Stimulated activated naive CD8-positive, alpha-beta T cell treated with anti-CD3 and anti-CD28 coated beads, Interleukin-15, Interleukin-2, amounts not matched to agents 100 ng/mL and 50 ng/mL, for 24 hours (primary cell): ENCODE data around the gene AP2A2.

Source experiments
- H3K27ac Mint-ChIP-seq: one replicate; pipeline ENCODE4 v1.8.0; 2021; ENCODE audit warnings: mild to moderate bottlenecking, mixed read lengths
- H3K27me3 Mint-ChIP-seq: one replicate; pipeline ENCODE4 v1.8.0; 2021; ENCODE audit warnings: mixed read lengths
- H3K36me3 Mint-ChIP-seq: one replicate; pipeline ENCODE4 v1.8.0; 2021; ENCODE audit warnings: low read depth, mixed read lengths
- H3K4me1 Mint-ChIP-seq: one replicate; pipeline ENCODE4 v1.8.0; 2021; ENCODE audit warnings: low read depth, mixed read lengths
- H3K4me3 Mint-ChIP-seq: one replicate; pipeline ENCODE4 v1.8.0; 2021; ENCODE audit warnings: mild to moderate bottlenecking, mixed read lengths
- H3K9me3 Mint-ChIP-seq: one replicate; pipeline ENCODE4 v1.8.0; 2021; ENCODE audit warnings: mixed read lengths

Gene AP2A2

GRCh38 chr11:893008-893654 lies 32.5 kb upstream of the AP2A2 start:
- no peaks in the 10 kb centered on the region for H3K4me1 Mint-ChIP-seq
- H3K36me3 Mint-ChIP-seq = peaks cover 4% of the 10 kb centered on the region
- no peaks in the 10 kb centered on the region for H3K27me3 Mint-ChIP-seq
- no peak overlapping the region for H3K4me3 Mint-ChIP-seq
- H3K27ac Mint-ChIP-seq = no peak overlapping the region
- no peaks in the 10 kb centered on the region for H3K9me3 Mint-ChIP-seq

DNA sequence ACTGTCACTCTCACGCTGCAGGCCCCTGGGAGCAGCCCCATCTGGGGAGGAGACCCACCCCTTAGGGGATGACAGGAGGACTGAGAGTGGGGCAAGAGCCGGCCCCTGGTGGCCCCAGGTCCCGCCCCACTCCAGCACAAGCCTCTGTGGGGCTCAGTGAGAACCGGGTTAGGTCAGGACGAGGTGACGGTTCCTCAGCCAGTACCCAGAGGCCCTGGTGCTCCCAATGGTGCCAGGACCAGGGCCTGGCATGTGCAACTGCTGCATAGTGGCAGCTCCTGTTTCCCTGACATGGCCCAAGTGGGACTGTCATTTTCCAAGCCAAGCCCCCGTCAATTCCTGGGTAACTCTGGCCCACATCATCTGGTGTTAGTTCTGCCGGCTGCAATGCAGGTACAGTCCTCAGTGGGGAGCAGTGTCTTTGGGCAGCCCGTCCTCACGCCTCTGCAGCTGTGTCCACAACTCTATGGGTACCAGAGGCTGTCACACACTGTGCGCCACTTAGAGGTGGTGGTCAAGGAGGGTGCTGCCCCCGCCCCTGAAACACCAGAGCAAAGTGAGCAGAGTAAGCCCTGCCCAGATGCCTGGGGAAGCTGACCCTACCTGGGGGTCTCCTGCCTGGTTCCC lies 31.0 kb upstream of the AP2A2 start:
- Mint-ChIP-seq H3K27ac (no peak overlapping the region), H3K27me3 (no peaks in the 10 kb centered on the region), H3K36me3 (no peaks in the 10 kb centered on the region), H3K4me3 (no peak overlapping the region), H3K4me1 (no peaks in the 10 kb centered on the region), H3K9me3 (no peaks in the 10 kb centered on the region)

DNA sequence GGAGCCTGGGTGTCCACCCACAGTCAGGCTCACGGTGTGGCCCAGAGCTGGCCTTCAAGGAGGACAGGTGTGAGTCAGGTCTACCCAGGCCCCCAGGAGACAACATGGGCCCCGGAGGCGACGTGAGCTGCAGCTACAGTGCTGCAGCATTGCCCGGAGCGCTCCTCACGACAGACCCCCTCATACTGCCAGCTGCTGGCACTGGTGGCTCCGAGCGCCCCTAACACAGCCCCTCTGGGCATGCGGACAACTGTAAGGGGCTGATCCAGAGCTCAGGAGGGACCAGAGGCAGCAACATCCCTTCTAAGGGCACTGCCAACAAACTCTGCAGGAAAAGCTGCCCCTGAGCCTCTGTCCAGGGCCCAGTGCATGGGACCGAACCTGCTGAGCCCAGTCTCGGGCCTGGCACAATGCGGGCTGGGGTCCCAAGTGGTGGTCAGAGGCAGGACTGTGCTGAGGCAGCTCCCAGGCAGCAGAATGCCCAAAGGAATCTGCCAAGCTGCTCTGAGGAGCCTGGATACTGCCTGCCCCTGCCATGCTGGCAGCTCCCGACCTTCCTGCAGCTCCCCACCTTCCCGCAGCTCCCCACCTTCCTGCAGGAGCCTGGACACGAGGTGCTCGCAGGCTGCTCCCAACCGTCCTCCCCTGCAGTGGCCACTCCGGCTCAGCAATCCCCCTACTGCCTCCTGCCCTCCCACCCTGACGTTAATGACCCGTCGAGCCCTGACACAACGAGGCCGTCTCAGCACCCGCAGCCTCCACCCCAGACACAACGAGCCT lies 30.1 kb upstream of the AP2A2 start:
- Mint-ChIP-seq H3K27ac (no peak overlapping the region), H3K36me3 (no peaks in the 10 kb centered on the region), H3K27me3 (no peaks in the 10 kb centered on the region)

GRCh38 chr11:897253-898142 lies 28.2 kb upstream of the AP2A2 start:
- H3K4me1 Mint-ChIP-seq = no peaks in the 10 kb centered on the region
- H3K9me3 Mint-ChIP-seq = no peaks in the 10 kb centered on the region
- no peak overlapping the region for H3K4me3 Mint-ChIP-seq
- peaks cover 6% of the 10 kb centered on the region for H3K36me3 Mint-ChIP-seq
- no peak overlapping the region for H3K27ac Mint-ChIP-seq
- H3K27me3 Mint-ChIP-seq = no peaks in the 10 kb centered on the region

More for the DNA sequence above, 30.1 kb upstream of the AP2A2 start:
- Mint-ChIP-seq H3K4me1 (no peaks in the 10 kb centered on the region), H3K9me3 (no peaks in the 10 kb centered on the region), H3K4me3 (no peak overlapping the region)

GRCh38 chr11:898143-898511 lies 27.5 kb upstream of the AP2A2 start:
- Mint-ChIP-seq H3K36me3 (peaks cover 11% of the 10 kb centered on the region), H3K4me1 (no peaks in the 10 kb centered on the region), H3K9me3 (no peaks in the 10 kb centered on the region), H3K4me3 (no peak overlapping the region), H3K27me3 (no peaks in the 10 kb centered on the region), H3K27ac (no peak overlapping the region)

DNA sequence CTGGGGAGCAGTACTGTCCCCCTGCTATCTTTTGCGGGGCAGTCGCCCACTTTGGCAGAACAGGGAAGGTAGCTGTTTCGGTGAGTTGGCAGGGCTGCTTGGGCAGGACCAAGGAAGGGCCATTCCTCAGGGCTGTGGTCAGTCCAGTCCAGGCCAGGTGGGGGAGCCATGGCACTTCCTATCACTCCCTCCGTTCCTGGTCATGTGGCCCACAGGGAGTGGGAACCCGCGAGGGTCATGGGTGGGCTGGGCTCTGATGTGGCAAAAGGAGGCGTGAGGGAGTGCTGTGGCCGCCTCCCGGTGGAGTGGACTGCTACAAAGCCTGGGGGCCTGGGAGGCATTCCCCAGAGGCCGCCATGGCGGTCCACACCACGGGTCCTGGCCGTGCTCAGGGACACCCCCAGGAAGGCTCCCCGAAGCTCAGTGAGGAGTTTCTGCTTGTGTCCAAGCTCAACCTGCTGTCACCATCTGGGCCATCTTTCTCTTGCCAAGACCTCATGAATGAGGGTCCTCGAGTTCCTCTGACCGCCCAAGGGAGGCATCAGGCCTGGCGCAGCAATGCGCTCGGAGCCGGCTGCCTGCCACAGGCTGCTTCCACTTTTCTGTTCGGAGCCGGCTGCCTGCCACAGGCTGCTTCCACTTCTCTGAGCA lies 27.0 kb upstream of the AP2A2 start:
- Mint-ChIP-seq H3K27me3 (no peaks in the 10 kb centered on the region), H3K4me1 (no peaks in the 10 kb centered on the region), H3K9me3 (no peaks in the 10 kb centered on the region), H3K36me3 (peaks cover 13% of the 10 kb centered on the region), H3K4me3 (no peak overlapping the region), H3K27ac (no peak overlapping the region)

DNA sequence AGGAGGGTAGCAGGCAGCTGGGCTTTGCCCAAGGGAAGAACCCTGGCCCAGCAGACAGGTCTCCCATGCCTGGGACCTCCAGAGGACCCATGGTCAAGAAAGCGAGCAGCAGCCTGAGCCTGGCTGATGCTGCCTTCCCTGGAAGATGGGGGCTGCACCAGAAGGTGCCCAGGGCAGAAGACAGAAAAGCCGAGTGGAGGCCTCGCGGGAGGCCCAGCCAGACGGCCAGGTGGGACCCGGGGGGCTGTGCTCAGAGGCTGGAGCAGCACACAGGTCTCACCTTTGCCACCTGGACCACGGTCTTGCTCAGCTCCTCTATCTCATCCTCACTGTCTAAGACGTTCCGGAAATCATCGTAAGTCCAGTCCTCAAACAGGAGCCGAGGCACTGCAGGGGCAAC lies 25.9 kb upstream of the AP2A2 start:
- no peaks in the 10 kb centered on the region for H3K9me3 Mint-ChIP-seq
- no peaks in the 10 kb centered on the region for H3K4me1 Mint-ChIP-seq
- no peak overlapping the region for H3K4me3 Mint-ChIP-seq
- H3K36me3 Mint-ChIP-seq = peaks cover 24% of the 10 kb centered on the region
- H3K27ac Mint-ChIP-seq = no peak overlapping the region
- no peaks in the 10 kb centered on the region for H3K27me3 Mint-ChIP-seq

GRCh38 chr11:900545-900944 lies 25.1 kb upstream of the AP2A2 start:
- Mint-ChIP-seq H3K27ac (no peak overlapping the region), H3K27me3 (no peaks in the 10 kb centered on the region), H3K9me3 (no peaks in the 10 kb centered on the region), H3K4me1 (no peaks in the 10 kb centered on the region), H3K4me3 (no peak overlapping the region), H3K36me3 (peaks cover 26% of the 10 kb centered on the region)

GRCh38 chr11:901452-902061 lies 24.1 kb upstream of the AP2A2 start:
- H3K27me3 Mint-ChIP-seq = no peaks in the 10 kb centered on the region
- peaks cover 34% of the 10 kb centered on the region for H3K36me3 Mint-ChIP-seq
- H3K27ac Mint-ChIP-seq = no peak overlapping the region
- no peak overlapping the region for H3K4me3 Mint-ChIP-seq
- H3K4me1 Mint-ChIP-seq = no peaks in the 10 kb centered on the region
- no peaks in the 10 kb centered on the region for H3K9me3 Mint-ChIP-seq

DNA sequence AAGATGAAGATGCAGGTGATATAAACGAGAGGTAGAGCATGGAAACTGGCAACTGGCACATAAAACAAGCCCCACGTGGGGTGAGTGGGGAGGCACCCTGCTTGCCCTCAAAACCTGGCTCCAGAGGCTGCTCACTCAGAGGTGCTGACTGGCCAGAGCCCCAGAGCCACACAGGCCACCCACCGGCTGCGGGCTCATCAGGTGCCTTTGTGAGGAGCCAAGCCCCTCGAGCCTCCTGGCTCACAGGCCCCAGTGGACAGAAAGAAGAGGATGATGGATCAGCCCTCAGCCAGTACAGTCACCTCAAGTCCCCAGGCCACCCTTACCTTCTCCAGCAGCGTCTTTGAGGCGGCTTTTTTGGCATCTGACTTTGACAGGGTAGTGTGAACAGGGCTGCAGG lies 21.3 kb upstream of the AP2A2 start:
- Mint-ChIP-seq H3K27me3 (no peaks in the 10 kb centered on the region), H3K9me3 (no peaks in the 10 kb centered on the region), H3K4me1 (peaks cover 15% of the 10 kb centered on the region), H3K36me3 (peaks cover 48% of the 10 kb centered on the region), H3K27ac (no peak overlapping the region), H3K4me3 (no peak overlapping the region)

GRCh38 chr11:905952-906351 lies 19.7 kb upstream of the AP2A2 start:
- no peaks in the 10 kb centered on the region for H3K27me3 Mint-ChIP-seq
- no peak overlapping the region for H3K27ac Mint-ChIP-seq
- H3K4me3 Mint-ChIP-seq = no peak overlapping the region
- peaks cover 51% of the 10 kb centered on the region for H3K36me3 Mint-ChIP-seq
- peaks cover 20% of the 10 kb centered on the region for H3K4me1 Mint-ChIP-seq
- H3K9me3 Mint-ChIP-seq = no peaks in the 10 kb centered on the region

DNA sequence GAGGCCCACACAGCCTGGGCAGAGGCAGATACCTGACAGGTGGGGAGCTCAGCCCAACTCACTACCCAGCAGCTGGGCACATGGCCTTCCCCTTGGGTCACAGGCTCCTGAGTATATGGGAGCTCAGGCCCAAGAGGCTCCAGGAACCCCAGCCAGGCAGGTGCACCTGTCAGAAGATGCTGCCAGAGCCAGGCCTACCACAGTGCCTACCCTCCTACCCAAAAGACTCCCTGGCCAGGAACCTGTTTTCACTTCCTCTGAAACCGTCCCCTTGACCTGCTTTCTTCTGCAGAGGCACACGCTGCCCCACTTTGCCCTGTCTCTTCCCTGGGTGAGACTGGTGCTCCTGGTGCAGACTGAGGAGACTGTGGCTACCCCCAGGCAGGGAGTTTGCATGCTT lies 18.0 kb upstream of the AP2A2 start:
- H3K36me3 Mint-ChIP-seq = peaks cover 44% of the 10 kb centered on the region
- no peak overlapping the region for H3K27ac Mint-ChIP-seq
- no peaks in the 10 kb centered on the region for H3K27me3 Mint-ChIP-seq
- H3K9me3 Mint-ChIP-seq = no peaks in the 10 kb centered on the region
- no peak overlapping the region for H3K4me3 Mint-ChIP-seq
- H3K4me1 Mint-ChIP-seq = peaks cover 28% of the 10 kb centered on the region

GRCh38 chr11:908273-908672 lies 17.4 kb upstream of the AP2A2 start:
- peak overlapping the region; percentile 30 for H3K4me3 Mint-ChIP-seq
- peaks cover 28% of the 10 kb centered on the region for H3K4me1 Mint-ChIP-seq
- H3K27me3 Mint-ChIP-seq = no peaks in the 10 kb centered on the region
- H3K27ac Mint-ChIP-seq = no peak overlapping the region
- no peaks in the 10 kb centered on the region for H3K9me3 Mint-ChIP-seq
- H3K36me3 Mint-ChIP-seq = peaks cover 38% of the 10 kb centered on the region

DNA sequence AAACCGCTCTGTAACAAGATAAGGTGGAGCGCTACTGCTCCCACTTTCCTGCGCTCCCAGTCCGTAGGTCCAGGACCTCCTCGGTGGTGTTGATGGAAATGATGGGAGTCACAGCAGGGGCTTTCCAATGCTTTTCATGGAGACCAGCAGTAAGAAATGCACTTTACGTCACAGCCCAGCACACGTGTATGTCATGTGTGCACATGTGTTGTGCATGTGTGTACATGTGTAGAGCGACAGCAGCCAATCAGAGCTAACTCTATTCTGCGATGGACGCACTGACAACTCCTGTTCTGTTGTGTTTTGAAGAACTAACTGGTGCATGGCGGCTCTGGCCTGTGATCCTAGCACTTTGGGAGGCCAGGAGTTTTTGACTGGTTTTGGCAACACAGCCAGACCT lies 16.3 kb upstream of the AP2A2 start:
- Mint-ChIP-seq H3K4me3 (peak overlapping the region; percentile 90), H3K4me1 (peaks cover 28% of the 10 kb centered on the region), H3K36me3 (peaks cover 30% of the 10 kb centered on the region), H3K27ac (no peak overlapping the region), H3K9me3 (no peaks in the 10 kb centered on the region), H3K27me3 (no peaks in the 10 kb centered on the region)
